HEK293 (cell line): ENCODE measurements around the gene COPG2.

Experiments used
- CTCF ChIA-PET: fragments of 350-600 bp; formaldehyde crosslinking; extraction: SDS; loops from one replicate; lab custom pipeline; 2021; ENCODE audit warnings: antibody characterized with exemption; lab: Yijun Ruan, JAX
- POLR2A ChIA-PET: fragments of 300-600 bp; formaldehyde crosslinking; extraction: SDS; loops from one replicate; lab custom pipeline; 2020; ENCODE audit warnings: antibody characterized with exemption, inconsistent platforms; lab: Yijun Ruan, JAX
- H3K27ac ChIP-seq: fragments of 200-500 bp; sonication (Bioruptor generic); 2 replicates; pipeline ENCODE4 v1.5.1; 2014; ENCODE audit warnings: low read depth, low read length, control low read depth, inconsistent platforms; ENCODE audit errors: extremely low read depth
- H3K36me3 ChIP-seq, 2 experiments: fragments of 200-500 bp in 1 of 2; sonication (Bioruptor generic) in 1 of 2; 1 replicate in 1 of 2; 2 replicates in 1 of 2; pipeline ENCODE4 v1.5.1; 2014 to 2017; ENCODE audit warnings: inconsistent platforms in 2 of 2, low read length in 2 of 2; ENCODE audit not compliant: control insufficient read depth in 2 of 2, insufficient read depth in 1 of 2
- H3K4me1 ChIP-seq: fragments of 200-500 bp; sonication (Bioruptor generic); 2 replicates; pipeline ENCODE4 v1.5.1; 2014; ENCODE audit warnings: mild to moderate bottlenecking, low read length, inconsistent platforms; ENCODE audit not compliant: control insufficient read depth, insufficient read depth
- H3K4me3 ChIP-seq: 2 replicates; pipeline ENCODE4 v1.5.1; 2011; ENCODE audit warnings: low read depth, mild to moderate bottlenecking, control low read depth, low read length, moderate library complexity
- H3K9me3 ChIP-seq: fragments of 200-500 bp; sonication (Bioruptor generic); 2 replicates; pipeline ENCODE4 v1.5.1; 2014; ENCODE audit warnings: low read depth, low read length, inconsistent platforms; ENCODE audit not compliant: control insufficient read depth, insufficient read depth
- GLIS2 ChIP-seq: fragments of 450-650 bp; formaldehyde crosslinking; IDR thresholded peaks from 2 replicates; pipeline ENCODE4 v1.5.1; 2016; ENCODE audit warnings: missing biosample characterization, missing genetic modification characterization
- MEIS1 ChIP-seq: sonication (generic); formaldehyde crosslinking; IDR thresholded peaks from 2 replicates; pipeline ENCODE4 v1.8.1; 2022; ENCODE audit warnings: missing genetic modification reagents, mild to moderate bottlenecking, borderline replicate concordance
- OVOL3 ChIP-seq: fragments of 450-650 bp; formaldehyde crosslinking; IDR thresholded peaks from 2 replicates; pipeline ENCODE4 v1.5.1; 2016; ENCODE audit warnings: missing biosample characterization, missing genetic modification characterization
- ZFP41 ChIP-seq: fragments of 450-650 bp; formaldehyde crosslinking; IDR thresholded peaks from 2 replicates; pipeline ENCODE4 v1.5.1; 2016; ENCODE audit warnings: missing biosample characterization, missing genetic modification characterization, borderline replicate concordance
- ZFP69B ChIP-seq: fragments of 450-650 bp; formaldehyde crosslinking; IDR thresholded peaks from 2 replicates; pipeline ENCODE4 v1.5.1; 2016; ENCODE audit warnings: missing biosample characterization, missing genetic modification characterization
- ZNF133 ChIP-seq: fragments of 450-650 bp; formaldehyde crosslinking; IDR thresholded peaks from 2 replicates; pipeline ENCODE4 v1.5.1; 2016; ENCODE audit warnings: missing biosample characterization, missing genetic modification characterization
- ZNF174 ChIP-seq: fragments of 450-650 bp; formaldehyde crosslinking; IDR thresholded peaks from 2 replicates; pipeline ENCODE4 v1.5.0; 2017; ENCODE audit warnings: missing biosample characterization, mild to moderate bottlenecking, missing genetic modification characterization
- ZNF214 ChIP-seq: fragments of 450-650 bp; formaldehyde crosslinking; IDR thresholded peaks from 2 replicates; pipeline ENCODE4 v1.5.1; 2017; ENCODE audit warnings: missing biosample characterization, mild to moderate bottlenecking, missing genetic modification characterization, borderline replicate concordance
- ZNF221 ChIP-seq: fragments of 450-650 bp; formaldehyde crosslinking; IDR thresholded peaks from 2 replicates; pipeline ENCODE4 v1.5.1; 2017; ENCODE audit warnings: missing biosample characterization, missing genetic modification characterization, borderline replicate concordance
- ZNF239 ChIP-seq: fragments of 450-650 bp; formaldehyde crosslinking; IDR thresholded peaks from 2 replicates; pipeline ENCODE4 v1.5.1; 2016; ENCODE audit warnings: missing biosample characterization, missing genetic modification characterization
- ZNF248 ChIP-seq: fragments of 450-650 bp; formaldehyde crosslinking; IDR thresholded peaks from 2 replicates; pipeline ENCODE4 v1.5.1; 2017; ENCODE audit warnings: missing biosample characterization, missing genetic modification characterization
- ZNF292 ChIP-seq: fragments of 450-650 bp; formaldehyde crosslinking; IDR thresholded peaks from 2 replicates; pipeline ENCODE4 v1.5.1; 2016; ENCODE audit warnings: low read depth, missing biosample characterization, missing genetic modification characterization, borderline replicate concordance
- ZNF529 ChIP-seq: fragments of 450-650 bp; formaldehyde crosslinking; IDR thresholded peaks from 2 replicates; pipeline ENCODE4 v1.5.1; 2017; ENCODE audit warnings: missing genetic modification characterization, missing biosample characterization; ENCODE audit not compliant: insufficient replicate concordance
- ZNF621 ChIP-seq: fragments of 450-650 bp; formaldehyde crosslinking; IDR thresholded peaks from 2 replicates; pipeline ENCODE4 v1.5.1; 2017; ENCODE audit warnings: missing biosample characterization, missing genetic modification characterization
- ZNF623 ChIP-seq: fragments of 450-650 bp; formaldehyde crosslinking; IDR thresholded peaks from 2 replicates; pipeline ENCODE4 v1.5.1; 2016; ENCODE audit warnings: missing biosample characterization, missing genetic modification characterization
- ZNF654 ChIP-seq: fragments of 450-650 bp; formaldehyde crosslinking; IDR thresholded peaks from 2 replicates; pipeline ENCODE4 v1.5.1; 2016; ENCODE audit warnings: low read depth, missing biosample characterization, missing genetic modification characterization
- ZNF701 ChIP-seq: fragments of 450-650 bp; formaldehyde crosslinking; IDR thresholded peaks from 2 replicates; pipeline ENCODE4 v1.5.1; 2016; ENCODE audit warnings: missing biosample characterization, missing genetic modification characterization
- ZNF785 ChIP-seq: fragments of 450-650 bp; formaldehyde crosslinking; IDR thresholded peaks from 2 replicates; pipeline ENCODE4 v1.5.1; 2016; ENCODE audit warnings: missing biosample characterization, missing genetic modification characterization
- TF ChIP-seq, protein P1 (sequence below): fragments of 450-650 bp; formaldehyde crosslinking; IDR thresholded peaks from 2 replicates; pipeline ENCODE4 v1.5.0; 2017; ENCODE audit warnings: missing biosample characterization, missing genetic modification characterization, borderline replicate concordance
- TF ChIP-seq, protein P2 (sequence below): fragments of 450-650 bp; formaldehyde crosslinking; optimal IDR thresholded peaks from 2 replicates; pipeline ENCODE3; 2016; ENCODE audit warnings: missing biosample characterization, mild to moderate bottlenecking, missing genetic modification characterization
- TF ChIP-seq, protein P3 (sequence below): IDR thresholded peaks from 2 replicates; pipeline ENCODE4 v1.6.1; 2011; ENCODE audit warnings: mild to moderate bottlenecking, low read depth, low read length, borderline replicate concordance
- TF ChIP-seq, protein P4 (sequence below): fragments of 450-650 bp; IDR thresholded peaks from 2 replicates; pipeline ENCODE4 v1.5.1; 2018; ENCODE audit warnings: missing biosample characterization, mild to moderate bottlenecking, missing genetic modification characterization
- TF ChIP-seq, protein P5 (sequence below): fragments of 450-650 bp; formaldehyde crosslinking; IDR thresholded peaks from 2 replicates; pipeline ENCODE4 v1.5.1; 2016; ENCODE audit warnings: missing biosample characterization, missing genetic modification characterization

The COPG2 gene

DNA sequence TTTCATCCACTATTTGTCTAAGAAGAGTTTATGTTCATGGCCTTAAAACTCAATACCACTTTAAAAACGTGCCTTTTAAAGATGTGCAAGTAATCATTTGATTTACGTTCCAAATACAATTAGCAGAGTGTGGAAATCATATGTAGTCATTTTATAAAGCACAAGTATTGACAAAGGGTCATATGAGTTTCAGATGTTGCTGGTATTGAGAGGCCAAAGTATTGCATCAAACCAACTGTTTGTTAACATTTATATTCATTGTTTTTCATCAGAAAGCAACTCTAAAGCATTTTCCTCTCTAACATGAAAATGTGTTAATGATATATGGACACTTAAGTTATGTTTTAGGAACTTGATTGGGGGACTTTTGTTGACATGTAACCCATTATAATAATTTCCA lies 29.3 kb upstream of the COPG2 start:
- Histone ChIP-seq H3K36me3 (no peaks in the 10 kb centered on the region), H3K9me3 (no peaks in the 10 kb centered on the region), H3K27ac (no peak overlapping the region)
- ChIA-PET POLR2A (no interaction called here), CTCF (no interaction called here)
- TF ChIP-seq ZNF292 (tag by site-specific recombination) = no peak
- TF ChIP-seq ZNF785 (tag by site-specific recombination) = no peak
- TF ChIP-seq, protein P1, sequence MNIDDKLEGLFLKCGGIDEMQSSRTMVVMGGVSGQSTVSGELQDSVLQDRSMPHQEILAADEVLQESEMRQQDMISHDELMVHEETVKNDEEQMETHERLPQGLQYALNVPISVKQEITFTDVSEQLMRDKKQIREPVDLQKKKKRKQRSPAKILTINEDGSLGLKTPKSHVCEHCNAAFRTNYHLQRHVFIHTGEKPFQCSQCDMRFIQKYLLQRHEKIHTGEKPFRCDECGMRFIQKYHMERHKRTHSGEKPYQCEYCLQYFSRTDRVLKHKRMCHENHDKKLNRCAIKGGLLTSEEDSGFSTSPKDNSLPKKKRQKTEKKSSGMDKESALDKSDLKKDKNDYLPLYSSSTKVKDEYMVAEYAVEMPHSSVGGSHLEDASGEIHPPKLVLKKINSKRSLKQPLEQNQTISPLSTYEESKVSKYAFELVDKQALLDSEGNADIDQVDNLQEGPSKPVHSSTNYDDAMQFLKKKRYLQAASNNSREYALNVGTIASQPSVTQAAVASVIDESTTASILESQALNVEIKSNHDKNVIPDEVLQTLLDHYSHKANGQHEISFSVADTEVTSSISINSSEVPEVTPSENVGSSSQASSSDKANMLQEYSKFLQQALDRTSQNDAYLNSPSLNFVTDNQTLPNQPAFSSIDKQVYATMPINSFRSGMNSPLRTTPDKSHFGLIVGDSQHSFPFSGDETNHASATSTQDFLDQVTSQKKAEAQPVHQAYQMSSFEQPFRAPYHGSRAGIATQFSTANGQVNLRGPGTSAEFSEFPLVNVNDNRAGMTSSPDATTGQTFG = no peak
- TF ChIP-seq, protein P2, sequence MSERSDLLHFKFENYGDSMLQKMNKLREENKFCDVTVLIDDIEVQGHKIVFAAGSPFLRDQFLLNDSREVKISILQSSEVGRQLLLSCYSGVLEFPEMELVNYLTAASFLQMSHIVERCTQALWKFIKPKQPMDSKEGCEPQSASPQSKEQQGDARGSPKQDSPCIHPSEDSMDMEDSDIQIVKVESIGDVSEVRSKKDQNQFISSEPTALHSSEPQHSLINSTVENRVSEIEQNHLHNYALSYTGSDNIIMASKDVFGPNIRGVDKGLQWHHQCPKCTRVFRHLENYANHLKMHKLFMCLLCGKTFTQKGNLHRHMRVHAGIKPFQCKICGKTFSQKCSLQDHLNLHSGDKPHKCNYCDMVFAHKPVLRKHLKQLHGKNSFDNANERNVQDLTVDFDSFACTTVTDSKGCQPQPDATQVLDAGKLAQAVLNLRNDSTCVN (tag by site-specific recombination) = no peak
- TF ChIP-seq ZNF529 (tag by site-specific recombination) = no peak
- TF ChIP-seq, protein P3, sequence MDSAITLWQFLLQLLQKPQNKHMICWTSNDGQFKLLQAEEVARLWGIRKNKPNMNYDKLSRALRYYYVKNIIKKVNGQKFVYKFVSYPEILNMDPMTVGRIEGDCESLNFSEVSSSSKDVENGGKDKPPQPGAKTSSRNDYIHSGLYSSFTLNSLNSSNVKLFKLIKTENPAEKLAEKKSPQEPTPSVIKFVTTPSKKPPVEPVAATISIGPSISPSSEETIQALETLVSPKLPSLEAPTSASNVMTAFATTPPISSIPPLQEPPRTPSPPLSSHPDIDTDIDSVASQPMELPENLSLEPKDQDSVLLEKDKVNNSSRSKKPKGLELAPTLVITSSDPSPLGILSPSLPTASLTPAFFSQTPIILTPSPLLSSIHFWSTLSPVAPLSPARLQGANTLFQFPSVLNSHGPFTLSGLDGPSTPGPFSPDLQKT = no peak
- TF ChIP-seq OVOL3 (tag by site-specific recombination) = no peak
- TF ChIP-seq, protein P4, sequence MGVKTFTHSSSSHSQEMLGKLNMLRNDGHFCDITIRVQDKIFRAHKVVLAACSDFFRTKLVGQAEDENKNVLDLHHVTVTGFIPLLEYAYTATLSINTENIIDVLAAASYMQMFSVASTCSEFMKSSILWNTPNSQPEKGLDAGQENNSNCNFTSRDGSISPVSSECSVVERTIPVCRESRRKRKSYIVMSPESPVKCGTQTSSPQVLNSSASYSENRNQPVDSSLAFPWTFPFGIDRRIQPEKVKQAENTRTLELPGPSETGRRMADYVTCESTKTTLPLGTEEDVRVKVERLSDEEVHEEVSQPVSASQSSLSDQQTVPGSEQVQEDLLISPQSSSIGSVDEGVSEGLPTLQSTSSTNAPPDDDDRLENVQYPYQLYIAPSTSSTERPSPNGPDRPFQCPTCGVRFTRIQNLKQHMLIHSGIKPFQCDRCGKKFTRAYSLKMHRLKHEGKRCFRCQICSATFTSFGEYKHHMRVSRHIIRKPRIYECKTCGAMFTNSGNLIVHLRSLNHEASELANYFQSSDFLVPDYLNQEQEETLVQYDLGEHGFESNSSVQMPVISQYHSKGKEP (tag by site-specific recombination) = no peak
- TF ChIP-seq MEIS1 (CRISPR knock-in tag) = no peak
- TF ChIP-seq ZFP41 (tag by site-specific recombination) = no peak
- no peak for TF ChIP-seq ZNF623
- no peak for TF ChIP-seq GLIS2 (tag by site-specific recombination)
- TF ChIP-seq ZNF621 (tag by site-specific recombination) = no peak
- no peak for TF ChIP-seq ZNF133 (tag by site-specific recombination)
- TF ChIP-seq ZNF248 (tag by site-specific recombination) = no peak
- no peak for TF ChIP-seq ZNF174 (tag by site-specific recombination)
- TF ChIP-seq ZNF701 (tag by site-specific recombination) = no peak
- no peak for TF ChIP-seq ZNF239 (tag by site-specific recombination)
- no peak for TF ChIP-seq ZNF221
- TF ChIP-seq ZFP69B (tag by site-specific recombination) = no peak
- TF ChIP-seq, all 188 proteins: peak for 0
- Histone ChIP-seq H3K4me3 (no peak overlapping the region), H3K4me1 (no peaks in the 10 kb centered on the region)

DNA sequence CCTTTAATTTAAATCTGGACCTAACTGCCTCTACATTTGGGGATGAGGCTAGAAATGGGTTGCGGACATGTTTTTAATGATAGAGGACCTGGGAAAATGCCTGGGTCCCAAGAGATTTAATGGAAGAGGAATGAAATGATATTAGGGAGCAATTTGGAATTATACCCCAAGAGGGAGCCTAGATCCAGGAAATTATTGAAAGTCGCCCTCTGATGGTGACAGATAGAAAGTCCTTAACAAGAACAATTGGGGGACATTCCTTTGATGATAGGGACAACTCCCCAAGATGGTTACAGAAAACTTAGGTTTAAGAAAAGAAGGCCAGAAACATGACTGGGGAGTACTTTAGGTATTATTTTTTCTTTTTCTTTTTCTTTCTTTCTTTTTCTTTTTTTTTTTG lies 27.3 kb upstream of the COPG2 start:
- TF ChIP-seq ZNF654 (tag by site-specific recombination) = peak; percentile 33
- TF ChIP-seq, protein P5, sequence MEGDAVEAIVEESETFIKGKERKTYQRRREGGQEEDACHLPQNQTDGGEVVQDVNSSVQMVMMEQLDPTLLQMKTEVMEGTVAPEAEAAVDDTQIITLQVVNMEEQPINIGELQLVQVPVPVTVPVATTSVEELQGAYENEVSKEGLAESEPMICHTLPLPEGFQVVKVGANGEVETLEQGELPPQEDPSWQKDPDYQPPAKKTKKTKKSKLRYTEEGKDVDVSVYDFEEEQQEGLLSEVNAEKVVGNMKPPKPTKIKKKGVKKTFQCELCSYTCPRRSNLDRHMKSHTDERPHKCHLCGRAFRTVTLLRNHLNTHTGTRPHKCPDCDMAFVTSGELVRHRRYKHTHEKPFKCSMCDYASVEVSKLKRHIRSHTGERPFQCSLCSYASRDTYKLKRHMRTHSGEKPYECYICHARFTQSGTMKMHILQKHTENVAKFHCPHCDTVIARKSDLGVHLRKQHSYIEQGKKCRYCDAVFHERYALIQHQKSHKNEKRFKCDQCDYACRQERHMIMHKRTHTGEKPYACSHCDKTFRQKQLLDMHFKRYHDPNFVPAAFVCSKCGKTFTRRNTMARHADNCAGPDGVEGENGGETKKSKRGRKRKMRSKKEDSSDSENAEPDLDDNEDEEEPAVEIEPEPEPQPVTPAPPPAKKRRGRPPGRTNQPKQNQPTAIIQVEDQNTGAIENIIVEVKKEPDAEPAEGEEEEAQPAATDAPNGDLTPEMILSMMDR (tag by site-specific recombination) = peak; percentile 41; the same call in 1 of the 2 replicates
- no peak for TF ChIP-seq ZNF214 (tag by site-specific recombination)
- Histone ChIP-seq H3K36me3 (no peaks in the 10 kb centered on the region), H3K27ac (no peak overlapping the region), H3K4me1 (no peaks in the 10 kb centered on the region), H3K9me3 (no peaks in the 10 kb centered on the region), H3K4me3 (no peak overlapping the region)
- POLR2A ChIA-PET = no interaction called here
- CTCF ChIA-PET = interaction anchor here (0.7 to 0.8 kb wide), 2 partner anchors 27 to 573 kb away, joined by 3 read pairs; no protein-coding TSS in a partner anchor
